ENCODE measurements around the gene VPS13D.

DNA sequence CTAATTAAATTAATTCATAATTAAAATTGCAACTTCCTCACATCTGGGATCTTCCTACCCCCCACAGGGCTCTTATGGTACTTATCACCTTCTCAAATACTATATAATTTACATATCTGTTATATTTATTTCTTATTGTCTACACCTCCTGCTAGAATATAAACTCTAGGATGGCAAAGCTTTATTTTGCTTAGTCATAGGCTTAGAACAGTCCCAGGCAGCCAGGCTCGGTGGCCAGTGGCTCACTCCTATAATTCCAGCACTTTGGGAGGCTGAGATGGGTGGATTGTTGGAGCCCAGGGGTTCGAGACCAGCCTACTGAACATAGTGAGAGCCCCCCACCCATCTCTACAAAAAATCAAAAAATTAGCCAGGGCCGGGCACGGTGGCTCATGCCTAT, 10.0 kb upstream of the VPS13D start:
- TF ChIP-seq, protein P1, sequence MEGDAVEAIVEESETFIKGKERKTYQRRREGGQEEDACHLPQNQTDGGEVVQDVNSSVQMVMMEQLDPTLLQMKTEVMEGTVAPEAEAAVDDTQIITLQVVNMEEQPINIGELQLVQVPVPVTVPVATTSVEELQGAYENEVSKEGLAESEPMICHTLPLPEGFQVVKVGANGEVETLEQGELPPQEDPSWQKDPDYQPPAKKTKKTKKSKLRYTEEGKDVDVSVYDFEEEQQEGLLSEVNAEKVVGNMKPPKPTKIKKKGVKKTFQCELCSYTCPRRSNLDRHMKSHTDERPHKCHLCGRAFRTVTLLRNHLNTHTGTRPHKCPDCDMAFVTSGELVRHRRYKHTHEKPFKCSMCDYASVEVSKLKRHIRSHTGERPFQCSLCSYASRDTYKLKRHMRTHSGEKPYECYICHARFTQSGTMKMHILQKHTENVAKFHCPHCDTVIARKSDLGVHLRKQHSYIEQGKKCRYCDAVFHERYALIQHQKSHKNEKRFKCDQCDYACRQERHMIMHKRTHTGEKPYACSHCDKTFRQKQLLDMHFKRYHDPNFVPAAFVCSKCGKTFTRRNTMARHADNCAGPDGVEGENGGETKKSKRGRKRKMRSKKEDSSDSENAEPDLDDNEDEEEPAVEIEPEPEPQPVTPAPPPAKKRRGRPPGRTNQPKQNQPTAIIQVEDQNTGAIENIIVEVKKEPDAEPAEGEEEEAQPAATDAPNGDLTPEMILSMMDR (IDR thresholded peaks at IDR 0.05): no peak
- TF ChIP-seq POLR2A (IDR thresholded peaks at IDR 0.05): no peak

Data from body of pancreas (tissue), 4 donors.